ENCODE measurements around the gene NAP1L4.

The NAP1L4 gene

GRCh38 chr11:2954263-2954662, 37.9 kb downstream of the NAP1L4 start:
- no peaks in the 10 kb centered on the region for H3K9me3 ChIP-seq
- DNase-seq: no peak
- H3K4me3 ChIP-seq: no peak overlapping the region
- TF ChIP-seq CTCF (IDR thresholded peaks at IDR 0.05): no peak
- intact Hi-C loops (cut with DNase I; ENCODE audit: low total_unique reads): no loop called here
- peaks cover 82 to 100% (median 96%) of the 10 kb centered on the region in 3 donors for H3K36me3 ChIP-seq
- H3K4me1 ChIP-seq: no peaks in the 10 kb centered on the region
- H3K27ac ChIP-seq: no peak overlapping the region
- no peaks in the 10 kb centered on the region for H3K27me3 ChIP-seq

GRCh38 chr11:2952290-2952689, 39.8 kb downstream of the NAP1L4 start:
- intact Hi-C loops (cut with DNase I; ENCODE audit: low total_unique reads): no loop called here
- no peak for TF ChIP-seq CTCF (IDR thresholded peaks at IDR 0.05)
- H3K9me3 ChIP-seq: no peaks in the 10 kb centered on the region
- H3K36me3 ChIP-seq: peaks cover 65 to 99% (median 97%) of the 10 kb centered on the region in 3 donors
- no peak for DNase-seq
- H3K4me1 ChIP-seq: no peaks in the 10 kb centered on the region
- no peak overlapping the region for H3K4me3 ChIP-seq
- peak overlapping the region in 1 of 2 donors; percentile 31 for H3K27ac ChIP-seq
- H3K27me3 ChIP-seq: no peaks in the 10 kb centered on the region

GRCh38 chr11:2951231-2952110, 40.7 kb downstream of the NAP1L4 start:
- no peak for TF ChIP-seq CTCF (IDR thresholded peaks at IDR 0.05)
- peak overlapping the region; percentile 31 to 45 for H3K27ac ChIP-seq

GRCh38 chr11:2950825-2951224, 41.3 kb downstream of the NAP1L4 start:
- H3K27ac ChIP-seq: peak overlapping the region; percentile 31 to 45
- H3K36me3 ChIP-seq: peaks cover 51 to 92% (median 86%) of the 10 kb centered on the region in 3 donors
- no peak for TF ChIP-seq CTCF (IDR thresholded peaks at IDR 0.05)
- H3K4me1 ChIP-seq: peaks cover 0 to 7% (median 4%) of the 10 kb centered on the region in 4 donors
- no peak overlapping the region for H3K4me3 ChIP-seq
- no peaks in the 10 kb centered on the region for H3K9me3 ChIP-seq
- H3K27me3 ChIP-seq: no peaks in the 10 kb centered on the region
- intact Hi-C loops (cut with DNase I; ENCODE audit: low total_unique reads): no loop called here
- DNase-seq: no peak

More at GRCh38 chr11:2951231-2952110, 40.7 kb downstream of the NAP1L4 start:
- peaks cover 0 to under 1% (median 0%) of the 10 kb centered on the region in 4 donors for H3K4me1 ChIP-seq
- intact Hi-C loops (cut with DNase I; ENCODE audit: low total_unique reads): no loop called here
- no peak overlapping the region for H3K4me3 ChIP-seq
- H3K27me3 ChIP-seq: no peaks in the 10 kb centered on the region
- H3K36me3 ChIP-seq: peaks cover 57 to 97% (median 93%) of the 10 kb centered on the region in 3 donors
- no peaks in the 10 kb centered on the region for H3K9me3 ChIP-seq
- no peak for DNase-seq

GRCh38 chr11:2949920-2950319, 42.2 kb downstream of the NAP1L4 start:
- no peak overlapping the region for H3K27ac ChIP-seq
- no peaks in the 10 kb centered on the region for H3K27me3 ChIP-seq
- H3K4me3 ChIP-seq: no peak overlapping the region
- no peak for DNase-seq
- TF ChIP-seq CTCF (IDR thresholded peaks at IDR 0.05): no peak
- H3K9me3 ChIP-seq: no peaks in the 10 kb centered on the region
- H3K36me3 ChIP-seq: peaks cover 48 to 83% (median 77%) of the 10 kb centered on the region in 3 donors
- intact Hi-C loops (cut with DNase I; ENCODE audit: low total_unique reads): no loop called here
- peaks cover 0 to 16% (median 11%) of the 10 kb centered on the region in 4 donors for H3K4me1 ChIP-seq

All from tibial artery (tissue), 4 donors.